CD4-positive, alpha-beta T cell treated with Interleukin-4 for 1 hour (primary cell): ENCODE data around the gene NUDT16L1.
A peak's percentile ranks its signal among the peaks of the same experiment; 100 is the strongest.

Source experiments
- DNase-seq, 2 donors: peaks; one replicate each; pipeline ENCODE4 v3.0.0-alpha.2; 2020 to 2022

The NUDT16L1 gene

GRCh38 chr16:4696172-4696904, 3.0 kb downstream of the NUDT16L1 start:
- DNase-seq = no peak

- no peak for DNase-seq
Observed at GRCh38 chr16:4696905-4697847, 3.8 kb downstream of the NUDT16L1 start.

GRCh38 chr16:4697848-4698291, 4.5 kb downstream of the NUDT16L1 start:
- DNase-seq = no peak

- no peak for DNase-seq
Observed at GRCh38 chr16:4698321-4699045, 5.1 kb downstream of the NUDT16L1 start.

GRCh38 chr16:4699046-4699556, 5.7 kb downstream of the NUDT16L1 start:
- no peak for DNase-seq

- peak in 1 of 2 donors; percentile 19 for DNase-seq
Observed at GRCh38 chr16:4700380-4700996, 7.1 kb downstream of the NUDT16L1 start.

DNA sequence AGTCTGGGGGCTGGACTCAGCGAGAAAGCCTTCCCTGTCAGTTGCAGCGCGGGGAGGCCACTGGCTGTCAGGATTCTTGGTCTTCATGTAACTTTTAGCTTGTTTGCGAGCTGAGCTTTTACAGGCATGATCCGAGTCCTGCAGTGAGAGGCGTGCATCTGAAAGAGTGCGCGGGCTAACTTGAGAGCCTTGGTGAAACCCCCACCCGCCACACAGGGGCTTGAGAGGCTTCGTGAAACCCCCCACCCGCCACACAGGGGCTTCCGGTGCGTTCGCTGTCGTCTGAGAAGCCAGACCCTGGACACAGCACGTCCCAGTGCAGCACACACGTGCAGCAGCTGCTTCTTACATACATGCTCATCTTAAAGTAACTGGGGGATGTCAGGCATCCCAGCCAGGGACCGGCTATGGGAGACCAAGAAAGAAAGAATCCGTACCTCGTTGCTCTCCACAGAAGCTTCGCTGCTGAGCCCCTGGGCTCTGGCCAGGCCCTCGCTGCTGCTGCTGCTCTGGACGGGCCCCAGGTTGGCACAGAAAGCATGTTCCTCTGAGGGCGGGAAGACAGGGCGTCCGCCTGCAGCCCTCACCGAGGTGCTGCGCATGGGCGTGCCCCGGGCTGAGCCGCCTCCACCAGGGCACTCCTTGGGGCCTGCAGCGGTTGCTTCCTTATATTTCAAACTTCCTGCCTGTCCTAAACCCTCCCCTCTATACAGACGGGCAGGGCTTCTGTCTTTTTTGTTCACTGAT, 7.8 kb downstream of the NUDT16L1 start:
- DNase-seq = no peak

- DNase-seq = no peak
Observed at GRCh38 chr16:4701791-4702465, 8.6 kb downstream of the NUDT16L1 start.

DNA sequence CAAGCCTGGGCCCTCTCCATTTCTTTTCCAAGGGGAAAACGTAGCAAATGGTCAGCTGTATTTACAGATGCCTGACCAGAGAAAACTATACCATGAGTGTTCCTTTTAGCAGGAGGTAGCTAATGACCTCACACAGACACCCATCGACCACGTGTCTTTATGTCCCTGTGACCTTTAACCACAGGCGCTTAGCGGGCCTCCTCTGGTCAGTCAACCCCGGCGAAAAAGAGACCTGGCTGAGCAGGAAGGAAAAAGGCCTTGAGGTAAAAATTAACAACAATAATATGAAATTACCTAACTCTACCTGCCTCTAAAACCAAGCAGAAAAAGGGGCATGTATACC, 9.1 kb downstream of the NUDT16L1 start:
- no peak for DNase-seq

DNA sequence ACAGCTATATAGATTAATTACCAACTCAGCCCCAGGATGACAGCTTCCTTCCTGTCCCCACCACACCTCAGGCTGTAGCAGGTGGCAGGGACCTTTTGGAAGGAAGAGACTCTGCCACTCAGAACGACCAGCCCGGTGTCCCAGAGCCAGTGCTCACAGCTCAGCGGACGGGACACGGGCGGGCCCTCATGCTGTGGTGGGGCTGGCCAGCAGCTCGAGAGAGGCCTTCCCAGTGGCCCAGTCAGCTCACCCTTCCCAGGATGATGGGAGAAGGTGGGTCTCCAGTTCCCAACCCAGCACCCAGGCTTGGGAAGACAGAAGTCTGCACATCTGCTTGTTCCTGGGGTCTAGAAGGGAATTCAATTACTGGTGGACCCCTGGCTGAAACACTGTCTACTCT, 10.5 kb downstream of the NUDT16L1 start:
- no peak for DNase-seq

DNA sequence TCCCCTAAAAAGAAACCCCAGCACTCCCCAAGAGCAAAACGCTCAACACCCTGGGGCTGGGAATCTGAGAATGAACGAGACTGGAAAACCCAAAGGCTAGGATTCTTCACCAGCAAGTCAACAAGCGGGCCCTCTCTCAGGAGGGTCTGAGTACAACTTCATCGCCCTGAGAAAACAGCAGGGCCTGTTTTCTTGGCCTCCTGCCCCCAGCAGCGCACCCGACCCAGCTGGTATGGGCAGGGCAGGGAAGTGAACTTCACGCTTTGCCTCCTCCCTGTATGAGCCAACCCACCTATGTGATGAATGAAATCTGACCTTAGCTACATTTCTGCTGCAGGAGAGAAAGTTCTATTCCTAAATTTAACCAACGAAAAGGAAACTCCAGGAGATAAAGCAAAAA, 11.1 kb downstream of the NUDT16L1 start:
- no peak for DNase-seq

DNA sequence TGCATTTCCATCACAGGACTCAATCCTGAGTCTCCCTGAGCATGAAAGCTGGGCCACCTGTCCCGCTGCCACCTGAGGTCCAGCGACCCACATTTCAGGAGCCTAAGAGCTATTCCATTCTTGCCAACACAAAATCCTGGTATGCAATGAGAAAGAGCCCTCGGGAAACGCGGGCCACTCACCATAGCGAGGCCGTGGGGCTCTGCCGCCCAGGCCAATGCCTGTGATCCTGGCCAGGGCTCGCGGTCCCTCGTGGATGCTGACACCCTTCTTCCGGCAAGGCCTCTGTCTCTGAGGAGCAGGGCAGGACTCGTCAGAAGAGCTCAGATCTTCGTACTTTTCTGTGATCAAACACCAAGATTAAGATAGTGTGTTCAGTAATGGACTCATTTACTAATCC, 11.6 kb downstream of the NUDT16L1 start:
- no peak for DNase-seq

- DNase-seq = no peak
Observed at GRCh38 chr16:4706871-4707270, 13.5 kb downstream of the NUDT16L1 start.

- DNase-seq = no peak
Observed at GRCh38 chr16:4709481-4709880, 16.1 kb downstream of the NUDT16L1 start.

DNA sequence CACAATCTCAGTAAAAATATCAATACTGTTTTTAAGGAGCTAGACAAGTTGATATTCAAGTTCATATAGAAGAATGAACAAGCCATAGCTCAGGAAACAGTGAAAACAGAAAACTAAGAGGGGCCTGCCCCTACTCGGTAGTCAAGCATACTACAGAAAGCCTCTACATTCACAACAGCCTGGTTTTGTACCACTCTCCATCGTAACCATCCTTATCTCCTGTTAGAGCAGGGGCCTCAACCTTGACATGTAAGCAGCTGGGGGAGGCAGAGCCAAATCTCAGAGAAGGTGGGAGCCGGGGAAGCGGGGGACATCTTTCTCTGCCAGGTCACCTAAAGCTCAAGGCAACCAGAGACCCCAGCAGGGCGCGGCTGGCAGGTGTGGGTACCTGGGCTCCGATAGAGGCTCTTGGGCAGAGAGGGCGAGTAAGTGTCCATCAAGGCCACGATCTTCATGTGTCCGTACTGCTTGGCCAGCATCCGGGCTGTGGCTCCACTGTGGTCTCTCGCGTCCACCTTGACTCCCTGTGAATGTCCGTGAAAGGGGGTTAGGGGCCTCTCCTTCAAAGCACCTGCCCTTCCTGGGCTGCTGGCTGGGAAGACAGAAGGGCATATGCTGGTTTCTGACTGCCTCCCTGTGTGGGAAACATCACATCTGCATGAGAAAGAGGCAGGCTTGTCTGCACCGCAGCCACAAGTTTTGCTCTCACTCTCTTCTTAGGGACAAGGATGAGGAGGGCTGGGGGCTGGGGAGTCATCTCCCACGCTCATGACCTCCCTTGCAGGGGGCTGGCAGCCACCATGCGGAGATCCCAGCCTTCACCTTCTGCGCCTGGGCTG, 20.5 kb downstream of the NUDT16L1 start:
- no peak for DNase-seq

DNA sequence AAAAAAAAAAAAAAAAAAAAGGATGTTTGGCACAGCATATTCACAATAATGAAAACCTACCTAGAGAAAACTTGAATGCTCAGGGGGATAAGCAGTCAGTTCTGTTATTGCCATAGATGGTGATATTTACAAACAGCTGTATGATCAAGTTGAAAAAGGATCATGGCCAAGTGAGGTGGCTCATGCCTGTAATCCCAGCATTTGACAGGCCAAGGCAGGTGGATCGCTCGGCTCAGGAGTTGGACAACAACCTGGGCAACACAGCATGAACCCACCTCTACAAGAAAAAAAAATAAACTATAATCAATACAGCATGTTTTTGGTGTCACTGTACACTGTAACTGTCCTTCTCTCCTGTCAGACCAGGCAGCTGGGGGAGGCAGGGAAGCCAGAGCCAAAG, 21.6 kb downstream of the NUDT16L1 start:
- DNase-seq = no peak

- DNase-seq = no peak
Observed at GRCh38 chr16:4718466-4718865, 25.1 kb downstream of the NUDT16L1 start.

- no peak for DNase-seq
Observed at GRCh38 chr16:4723071-4723767, 29.9 kb downstream of the NUDT16L1 start.

GRCh38 chr16:4724661-4725270, 31.4 kb downstream of the NUDT16L1 start:
- no peak for DNase-seq
